CD14-positive monocyte (primary cell): ENCODE results near the gene PCDH10. TPM values are rescaled to one million over a fixed set of nuclear protein-coding genes. Genes with fewer than 3 reads are reported as not detected.
A peak's percentile ranks its signal among the peaks of the same experiment; 100 is the strongest.

ENCODE experiments used
- DNase-seq, 3 donors: peaks; one replicate each; pipeline ENCODE4 v3.0.0-alpha.2; 2011 to 2022
- H2AFZ ChIP-seq: 2 replicates; pipeline ENCODE4 v1.6.0; 2012; ENCODE audit warnings: mild to moderate bottlenecking, low read depth, low read length, inconsistent platforms; ENCODE audit not compliant: insufficient read depth, poor library complexity, severe bottlenecking
- H3K27ac ChIP-seq, 2 donors: 1 replicate in 1 of 2; 2 replicates in 1 of 2; pipeline ENCODE4 v1.5.1; 2012 to 2013; ENCODE audit warnings: low read length in 2 of 2, control low read depth in 1 of 2, inconsistent platforms in 1 of 2, low read depth in 1 of 2, mild to moderate bottlenecking in 1 of 2
- H3K27me3 ChIP-seq, 2 donors: one replicate each; pipeline versions ENCODE4 v1.6.0 to v1.6.1; 2011 to 2013; ENCODE audit warnings: low read length in 2 of 2; ENCODE audit not compliant: control insufficient read depth in 2 of 2, insufficient read depth in 2 of 2
- H3K36me3 ChIP-seq, 2 donors: replicated peaks in 1 of 2; 1 replicate in 1 of 2; 2 replicates in 1 of 2; pipeline versions ENCODE4 v1.5.1 to v1.6.1; 2012 to 2013; ENCODE audit warnings: low read length in 2 of 2, control low read depth in 1 of 2, inconsistent platforms in 1 of 2, mild to moderate bottlenecking in 1 of 2; ENCODE audit not compliant: insufficient read depth in 2 of 2, control insufficient read depth in 1 of 2
- H3K4me1 ChIP-seq, 2 donors: 1 replicate in 1 of 2; 2 replicates in 1 of 2; pipeline versions ENCODE4 v1.5.1 to v1.6.1; 2012 to 2013; ENCODE audit warnings: low read length in 2 of 2, control low read depth in 1 of 2, inconsistent platforms in 1 of 2, mild to moderate bottlenecking in 1 of 2, moderate library complexity in 1 of 2; ENCODE audit not compliant: insufficient read depth in 2 of 2, control insufficient read depth in 1 of 2
- H3K4me2 ChIP-seq: replicated peaks from 2 replicates; pipeline ENCODE3; 2012; ENCODE audit warnings: low read length, moderate library complexity, mild to moderate bottlenecking; ENCODE audit not compliant: poor library complexity, severe bottlenecking; ENCODE audit errors: extremely low read depth
- H3K4me3 ChIP-seq, 3 experiments: fragments of 200-600 bp in 1 of 3; sonication (generic) in 1 of 3; replicated peaks in 1 of 3; 1 replicate in 2 of 3; 2 replicates in 1 of 3; pipeline ENCODE4 v1.5.1; 2011 to 2013; ENCODE audit warnings: low read length in 3 of 3, mild to moderate bottlenecking in 3 of 3, control low read depth in 2 of 3, low read depth in 2 of 3, inconsistent platforms in 1 of 3, moderate library complexity in 1 of 3
- H3K79me2 ChIP-seq: 2 replicates; pipeline ENCODE4 v1.6.0; 2012; ENCODE audit warnings: mild to moderate bottlenecking, control low read depth, inconsistent platforms, low read length, moderate library complexity; ENCODE audit not compliant: insufficient read depth
- H3K9ac ChIP-seq: 2 replicates; pipeline ENCODE4 v1.6.0; 2017; ENCODE audit warnings: low read length, mild to moderate bottlenecking; ENCODE audit not compliant: insufficient read depth, poor library complexity, severe bottlenecking
- H3K9me3 ChIP-seq, 2 donors: replicated peaks in 1 of 2; 1 replicate in 1 of 2; 2 replicates in 1 of 2; pipeline versions ENCODE4 v1.5.1 to v1.6.1; 2012 to 2013; ENCODE audit warnings: low read length in 2 of 2, control low read depth in 1 of 2; ENCODE audit not compliant: control insufficient read depth in 1 of 2, insufficient read depth in 1 of 2
- H4K20me1 ChIP-seq: 2 replicates; pipeline ENCODE4 v1.6.0; 2012; ENCODE audit warnings: mild to moderate bottlenecking, low read length, control low read depth, moderate library complexity; ENCODE audit not compliant: insufficient read depth
- H3K27ac Mint-ChIP-seq, 7 donors: one replicate each; pipeline ENCODE4 v1.8.0; 2020; ENCODE audit warnings: mild to moderate bottlenecking in 7 of 7, mixed read lengths in 7 of 7, moderate library complexity in 6 of 7, inconsistent platforms in 2 of 7
- H3K27me3 Mint-ChIP-seq, 3 donors: one replicate each; pipeline ENCODE4 v1.8.0; 2021 to 2022; ENCODE audit warnings: low read depth in 3 of 3, mild to moderate bottlenecking in 3 of 3, mixed read lengths in 3 of 3, moderate library complexity in 3 of 3, inconsistent platforms in 1 of 3
- H3K36me3 Mint-ChIP-seq, 2 donors: one replicate each; pipeline ENCODE4 v1.8.0; 2020; ENCODE audit warnings: mixed read lengths in 2 of 2, inconsistent platforms in 1 of 2, mild to moderate bottlenecking in 1 of 2
- H3K4me1 Mint-ChIP-seq: one replicate; pipeline ENCODE4 v1.8.0; 2020; ENCODE audit warnings: mild to moderate bottlenecking, mixed read lengths
- H3K4me3 Mint-ChIP-seq, 2 donors: one replicate each; pipeline ENCODE4 v1.8.0; 2020; ENCODE audit warnings: mild to moderate bottlenecking in 2 of 2, mixed read lengths in 2 of 2, moderate library complexity in 1 of 2
- H3K9me3 Mint-ChIP-seq, 7 donors: one replicate each; pipeline ENCODE4 v1.8.0; 2020 to 2022; ENCODE audit warnings: mixed read lengths in 7 of 7, mild to moderate bottlenecking in 6 of 7, moderate library complexity in 6 of 7, inconsistent platforms in 2 of 7
- CTCF ChIP-seq: fragments of 200-600 bp; IDR thresholded peaks from one replicate; pipeline ENCODE4 v1.8.0; 2022; ENCODE audit warnings: antibody characterized with exemption, mild to moderate bottlenecking
- WGBS: methylation state at CpG from one replicate; pipeline ENCODE4 v1.1.5; 2013; ENCODE audit warnings: missing lambda C conversion rate; ENCODE audit not compliant: insufficient coverage; 5-methylcytosine and 5-hydroxymethylcytosine counted together
- intact Hi-C, 2 donors: fragments of 100-400 bp; cut with micrococcal nuclease; formaldehyde crosslinking; loops; one replicate each; pipeline versions ENCODE4 v1.15.0 to v1.15.1; 2023
- polyA plus RNA-seq, 3 donors: library from polyadenylated mRNA; depleted of rRNA in 1 of 3; unstranded in 2 of 3; stranded (reverse) in 1 of 3; fragments of 300-500 nt in 2 of 3; fragments of >200 nt in 1 of 3; fragmentation: Illumina TruSeq in 2 of 3; gene quantifications; 1 replicate in 2 of 3; 2 replicates in 1 of 3; pipeline ENCODE4 v1.2.3, GENCODE V29; 2012 to 2021

The PCDH10 gene
- polyA plus RNA-seq, 3 donors, result not detected

- Histone ChIP-seq H2AFZ (peak overlapping the region; percentile 29), H3K4me3 (no peak overlapping the region), H3K79me2 (no peaks in the 10 kb centered on the region), H3K36me3 (no peaks in the 10 kb centered on the region), H3K4me2 (no peak overlapping the region), H4K20me1 (no peaks in the 10 kb centered on the region), H3K27ac (no peak overlapping the region), H3K9ac (no peak overlapping the region), H3K4me1 (no peaks in the 10 kb centered on the region), H3K9me3 (peaks cover 0 to 13% of the 10 kb centered on the region in 2 donors), H3K27me3 (peaks cover 29 to 64% of the 10 kb centered on the region in 2 donors)
- no peak for TF ChIP-seq CTCF
- H3K4me1 Mint-ChIP-seq, result no peaks in the 10 kb centered on the region
- intact Hi-C loops, result no loop called here
- no peak overlapping the region for H3K4me3 Mint-ChIP-seq
- no peak overlapping the region for H3K27ac Mint-ChIP-seq
- WGBS, result 0% methylated on average over 1 of the region's 4 CpGs
- no peaks in the 10 kb centered on the region for H3K36me3 Mint-ChIP-seq
- peaks cover 50 to 53% (median 50%) of the 10 kb centered on the region in 3 donors for H3K27me3 Mint-ChIP-seq
- H3K9me3 Mint-ChIP-seq, result peaks cover 0 to 14% (median 9%) of the 10 kb centered on the region in 7 donors
- DNase-seq, result no peak
Measured at GRCh38 chr4:133154725-133155124, 5.6 kb downstream of the PCDH10 start.

- Histone ChIP-seq H3K4me3 (no peak overlapping the region), H2AFZ (no peak overlapping the region), H3K27ac (no peak overlapping the region), H3K27me3 (peaks cover 17 to 50% of the 10 kb centered on the region in 2 donors), H3K4me1 (no peaks in the 10 kb centered on the region), H3K4me2 (no peak overlapping the region), H3K9me3 (peaks cover 0 to under 1% of the 10 kb centered on the region in 2 donors), H4K20me1 (no peaks in the 10 kb centered on the region), H3K36me3 (no peaks in the 10 kb centered on the region), H3K9ac (no peak overlapping the region), H3K79me2 (no peaks in the 10 kb centered on the region)
- DNase-seq, result no peak
- Mint-ChIP-seq H3K36me3 (no peaks in the 10 kb centered on the region), H3K9me3 (peaks cover 0 to 3% (median 1%) of the 10 kb centered on the region in 7 donors), H3K27ac (no peak overlapping the region), H3K4me3 (no peak overlapping the region), H3K27me3 (peaks cover 36 to 39% (median 36%) of the 10 kb centered on the region in 3 donors), H3K4me1 (no peaks in the 10 kb centered on the region)
- intact Hi-C loops, result no loop called here
- no peak for TF ChIP-seq CTCF
- 96% methylated on average over 2 of the region's 5 CpGs for WGBS
Measured at GRCh38 chr4:133156096-133156495, 7.0 kb downstream of the PCDH10 start.
